H1 (cell line): ENCODE results near the gene GYS2. TPM values are rescaled to one million over a fixed set of nuclear protein-coding genes. Genes with fewer than 3 reads are reported as not detected.

Experiments used
- CTCF ChIA-PET: fragments of 300-600 bp; sonication (Branson Sonifier 250); formaldehyde crosslinking; loops from one replicate; lab custom pipeline; 2021; ENCODE audit not compliant: partially characterized antibody; lab: Charles Lee
- POLR2A ChIA-PET: fragments of 300-600 bp; sonication (Branson Sonifier 250); formaldehyde crosslinking; loops from one replicate; lab custom pipeline; 2021; ENCODE audit warnings: inconsistent platforms; ENCODE audit not compliant: partially characterized antibody; lab: Charles Lee
- DNase-seq, 2 experiments: peaks; one replicate each; pipeline versions ENCODE4 v3.0.0 to v3.0.0-alpha.2; 2010 to 2022; ENCODE audit warnings: low spot score in 2 of 2, low read depth in 1 of 2, mixed read lengths in 1 of 2
- FAIRE-seq: peaks from 2 replicates; lab custom pipeline; 2011; peaks lifted over from hg19 to GRCh38; lab: Jason Lieb, UNC
- H2AFZ ChIP-seq: 2 replicates; pipeline ENCODE4 v1.8.1; 2012; ENCODE audit warnings: low read length, inconsistent platforms
- H2AK5ac ChIP-seq: 2 replicates; pipeline ENCODE4 v1.6.1; 2013; ENCODE audit warnings: low read depth, low read length
- H2BK120ac ChIP-seq: replicated peaks from 2 replicates; pipeline ENCODE3; 2013; ENCODE audit warnings: low read depth, low read length, inconsistent platforms
- H2BK12ac ChIP-seq: 2 replicates; pipeline ENCODE4 v1.6.1; 2013; ENCODE audit warnings: low read depth, low read length
- H2BK15ac ChIP-seq: 2 replicates; pipeline ENCODE4 v1.6.1; 2013; ENCODE audit warnings: low read length
- H2BK20ac ChIP-seq: 2 replicates; pipeline ENCODE4 v1.6.1; 2013; ENCODE audit warnings: low read length
- H2BK5ac ChIP-seq: 2 replicates; pipeline ENCODE4 v1.6.1; 2013; ENCODE audit warnings: low read depth, low read length
- H3K14ac ChIP-seq: 2 replicates; pipeline ENCODE4 v1.6.1; 2013; ENCODE audit warnings: inconsistent platforms; ENCODE audit not compliant: insufficient read length
- H3K18ac ChIP-seq: 2 replicates; pipeline ENCODE4 v1.6.1; 2013; ENCODE audit warnings: low read length; ENCODE audit errors: extremely low read depth
- H3K23ac ChIP-seq: 2 replicates; pipeline ENCODE4 v1.6.1; 2013; ENCODE audit warnings: inconsistent platforms; ENCODE audit not compliant: insufficient read length
- H3K23me2 ChIP-seq: 2 replicates; pipeline ENCODE4 v1.6.1; 2013; ENCODE audit warnings: low read depth, low read length
- H3K27ac ChIP-seq: 2 replicates; pipeline ENCODE4 v1.6.1; 2011; ENCODE audit warnings: low read depth, low read length, inconsistent platforms
- H3K27me3 ChIP-seq, 4 experiments: replicated peaks in 1 of 4; 1 replicate in 1 of 4; 2 replicates in 3 of 4; pipeline versions ENCODE4 v1.6.1 to v1.8.1; 2011 to 2013; ENCODE audit warnings: low read length in 3 of 4, mild to moderate bottlenecking in 3 of 4, inconsistent platforms in 2 of 4, mixed read lengths in 2 of 4, moderate library complexity in 1 of 4; ENCODE audit not compliant: control insufficient read depth in 3 of 4, insufficient read depth in 3 of 4; ENCODE audit errors: extremely low read depth in 1 of 4
- H3K36me3 ChIP-seq, 4 experiments: 2 replicates each; pipeline versions ENCODE4 v1.6.1 to v1.8.1; 2011 to 2013; ENCODE audit warnings: mild to moderate bottlenecking in 4 of 4, low read length in 3 of 4, moderate library complexity in 2 of 4, control low read depth in 1 of 4, inconsistent platforms in 1 of 4; ENCODE audit not compliant: insufficient read depth in 4 of 4, control insufficient read depth in 2 of 4
- H3K4ac ChIP-seq: replicated peaks from 2 replicates; pipeline ENCODE3; 2013; ENCODE audit warnings: low read length, low read depth, mixed read lengths, inconsistent platforms; ENCODE audit not compliant: insufficient read length
- H3K4me1 ChIP-seq, 4 experiments: replicated peaks in 1 of 4; 1 replicate in 1 of 4; 2 replicates in 3 of 4; pipeline versions ENCODE4 v1.6.1 to v1.8.1; 2011 to 2013; ENCODE audit warnings: low read length in 3 of 4, inconsistent platforms in 2 of 4, mixed read lengths in 1 of 4; ENCODE audit not compliant: insufficient read depth in 4 of 4, control insufficient read depth in 3 of 4
- H3K4me2 ChIP-seq, 2 experiments: 2 replicates each; pipeline versions ENCODE4 v1.6.1 to v1.8.1; 2011 to 2013; ENCODE audit warnings: low read depth in 2 of 2, low read length in 2 of 2, control low read depth in 1 of 2, inconsistent platforms in 1 of 2, mild to moderate bottlenecking in 1 of 2; ENCODE audit not compliant: insufficient read depth in 1 of 2
- H3K4me3 ChIP-seq, 4 experiments: fragments of 200-600, 300-600 bp in 1 of 4; sonication (generic), shearing (Covaris generic), sonication (Bioruptor Twin) in 1 of 4; 2 replicates each; pipeline versions ENCODE4 v1.5.1 to v1.8.1; 2011 to 2016; ENCODE audit warnings: low read length in 4 of 4, low read depth in 3 of 4, control low read depth in 2 of 4, inconsistent platforms in 2 of 4, mild to moderate bottlenecking in 2 of 4, mixed read lengths in 1 of 4, moderate library complexity in 1 of 4; ENCODE audit not compliant: insufficient read depth in 2 of 4; ENCODE audit errors: extremely low read depth in 1 of 4
- H3K56ac ChIP-seq: replicated peaks from 2 replicates; pipeline ENCODE3; 2013; ENCODE audit warnings: low read depth, mild to moderate bottlenecking, mixed read lengths, low read length, inconsistent platforms; ENCODE audit not compliant: insufficient read length
- H3K79me1 ChIP-seq: 2 replicates; pipeline ENCODE4 v1.6.1; 2013; ENCODE audit warnings: low read depth, low read length, control low read depth
- H3K79me2 ChIP-seq, 2 experiments: 2 replicates each; pipeline versions ENCODE4 v1.6.1 to v1.8.1; 2012 to 2013; ENCODE audit warnings: low read length in 2 of 2, mild to moderate bottlenecking in 2 of 2, inconsistent platforms in 1 of 2; ENCODE audit not compliant: insufficient read depth in 2 of 2, control insufficient read depth in 1 of 2
- H3K9ac ChIP-seq, 4 experiments: replicated peaks in 1 of 4; 1 replicate in 1 of 4; 2 replicates in 3 of 4; pipeline versions ENCODE4 v1.6.1 to v1.8.1; 2011 to 2013; ENCODE audit warnings: low read depth in 3 of 4, low read length in 3 of 4, control low read depth in 2 of 4, mild to moderate bottlenecking in 2 of 4, moderate library complexity in 2 of 4, inconsistent platforms in 1 of 4; ENCODE audit errors: extremely low read depth in 1 of 4
- H3K9me3 ChIP-seq, 2 experiments: 2 replicates each; pipeline versions ENCODE4 v1.6.1 to v1.8.1; 2012 to 2013; ENCODE audit warnings: mild to moderate bottlenecking in 2 of 2, moderate library complexity in 2 of 2, control low read depth in 1 of 2, inconsistent platforms in 1 of 2, low read depth in 1 of 2, low read length in 1 of 2, mixed read lengths in 1 of 2; ENCODE audit not compliant: insufficient read depth in 2 of 2
- H4K20me1 ChIP-seq, 2 experiments: replicated peaks in 1 of 2; 2 replicates each; pipeline versions ENCODE3 to v1.8.1; 2011 to 2013; ENCODE audit warnings: inconsistent platforms in 2 of 2, low read length in 2 of 2, mild to moderate bottlenecking in 1 of 2; ENCODE audit not compliant: insufficient read depth in 2 of 2, control insufficient read depth in 1 of 2
- H4K5ac ChIP-seq: 2 replicates; pipeline ENCODE4 v1.6.1; 2013; ENCODE audit warnings: low read length, low read depth, mixed read lengths, inconsistent platforms; ENCODE audit not compliant: insufficient read length
- H4K8ac ChIP-seq: 2 replicates; pipeline ENCODE4 v1.8.0; 2013; ENCODE audit warnings: mild to moderate bottlenecking, moderate library complexity, low read length, inconsistent platforms; ENCODE audit not compliant: insufficient read depth; ENCODE audit errors: extremely low read depth
- H4K91ac ChIP-seq: replicated peaks from 2 replicates; pipeline ENCODE3; 2013; ENCODE audit warnings: low read length, mixed read lengths, inconsistent platforms; ENCODE audit not compliant: insufficient read length
- MAFK ChIP-seq: IDR thresholded peaks from 2 replicates; pipeline ENCODE4 v1.6.1; 2012; ENCODE audit warnings: low read depth, mild to moderate bottlenecking, improper control_type of control experiment, low read length
- SIRT6 ChIP-seq: IDR thresholded peaks from one replicate; pipeline ENCODE4 v1.7.1; 2012; ENCODE audit warnings: low read length, inconsistent platforms
- SIX5 ChIP-seq: IDR thresholded peaks from 2 replicates; pipeline ENCODE4 v1.6.1; 2011; ENCODE audit warnings: mild to moderate bottlenecking, low read depth, low read length
- SUZ12 ChIP-seq: fragments of 200-600 bp; sonication (generic); IDR thresholded peaks from 2 replicates; pipeline ENCODE4 v1.6.1; 2012; ENCODE audit warnings: mild to moderate bottlenecking, inconsistent platforms, low read length, moderate library complexity, mixed read lengths
- TBP ChIP-seq: IDR thresholded peaks from 2 replicates; pipeline ENCODE4 v1.6.1; 2011; ENCODE audit warnings: low read depth, low read length, improper control_type of control experiment
- WGBS, 2 experiments: shearing (Covaris generic) in 1 of 2; methylation state at CpG; one replicate each; pipeline versions ENCODE4 v1.1.6 to v1.1.7; 2013 to 2015; ENCODE audit warnings: low lambda C conversion rate in 2 of 2, mixed read lengths in 2 of 2, inconsistent platforms in 1 of 2, low coverage in 1 of 2, missing lambda C conversion rate in 1 of 2; ENCODE audit not compliant: insufficient replicate concordance in 2 of 2, insufficient coverage in 1 of 2, insufficient read length in 1 of 2; ENCODE audit errors: extremely low coverage in 1 of 2, missing lambda C conversion rate in 1 of 2; 5-methylcytosine and 5-hydroxymethylcytosine counted together
- polyA plus RNA-seq, 7 experiments: library from polyadenylated mRNA; depleted of rRNA in 3 of 7; stranded (reverse) in 5 of 7; unstranded in 2 of 7; fragments of >200 nt in 5 of 7; fragments of 200-250 nt in 2 of 7; gene quantifications; 1 replicate in 5 of 7; 2 replicates in 1 of 7; 4 replicates in 1 of 7; pipeline versions ENCODE4 v1.2.1 to v1.2.3, GENCODE V29; 2011 to 2013; ENCODE audit warnings: missing spikeins in 2 of 7, mixed read lengths in 2 of 7
- total RNA-seq: library from RNA; stranded (reverse); fragmentation: NEBNext Ultra II Directional; extraction: Animal tissue kit (Norgen Biotek cat#: 25700); gene quantifications from 2 replicates; pipeline ENCODE4 v1.2.1, GENCODE V29; 2021

The GYS2 gene
- total and polyA plus RNA-seq, 2 of the 8 experiments (the other 6 are each of a cell fraction or from before 2014, with no cell fraction given): not detected

GRCh38 chr12:21529456-21529855 lies 75.2 kb downstream of the GYS2 start:
- H3K4me3 ChIP-seq: no peak overlapping the region
- no peak overlapping the region for H3K4me2 ChIP-seq
- peaks cover 6% of the 10 kb centered on the region; the same call in 1 of the 2 replicates for H3K23me2 ChIP-seq
- no peak overlapping the region for H2BK20ac ChIP-seq
- H2BK120ac ChIP-seq: no peak overlapping the region
- no peak overlapping the region for H3K18ac ChIP-seq
- no peak overlapping the region for H3K56ac ChIP-seq
- no peak overlapping the region for H4K91ac ChIP-seq
- H3K4me1 ChIP-seq: peaks cover 0 to 4% (median 0%) of the 10 kb centered on the region in 4 experiments; a peak in 1 of 7 replicates
- no peaks in the 10 kb centered on the region for H3K79me2 ChIP-seq
- H2BK15ac ChIP-seq: no peak overlapping the region
- WGBS, 2 experiments: 83% methylated on average over 2 of the region's 2 CpGs; no CpG with 5 or more reads in 1 of the 2 experiments
- H3K36me3 ChIP-seq: no peaks in the 10 kb centered on the region
- POLR2A ChIA-PET: interaction anchor here (1.1 to 1.5 kb wide), 2 partner anchors 27 to 120 kb away, joined by 4 read pairs; no protein-coding TSS in a partner anchor
- no peak overlapping the region for H2AFZ ChIP-seq
- H2BK12ac ChIP-seq: no peak overlapping the region
- no peak overlapping the region for H3K4ac ChIP-seq
- no peak overlapping the region for H3K27ac ChIP-seq
- FAIRE-seq (no peak), DNase-seq (no peak)
- H3K14ac ChIP-seq: no peak overlapping the region
- H4K5ac ChIP-seq: no peak overlapping the region
- H3K9me3 ChIP-seq: no peaks in the 10 kb centered on the region
- H4K8ac ChIP-seq: no peak overlapping the region
- H3K23ac ChIP-seq: no peak overlapping the region
- H2AK5ac ChIP-seq: no peak overlapping the region
- CTCF ChIA-PET: no interaction called here
- H2BK5ac ChIP-seq: no peak overlapping the region
- H3K27me3 ChIP-seq: peaks cover 0 to 16% (median 9%) of the 10 kb centered on the region in 4 experiments; a peak in 5 of 7 replicates
- H4K20me1 ChIP-seq: no peaks in the 10 kb centered on the region
- no peaks in the 10 kb centered on the region for H3K79me1 ChIP-seq
- H3K9ac ChIP-seq: no peak overlapping the region
- TF ChIP-seq TBP (no peak), SIRT6 (no peak), MAFK (no peak), SIX5 (no peak), SUZ12 (no peak)
